ENCODE results near the gene CEP126.
A peak's percentile ranks its signal among the peaks of the same experiment; 100 is the strongest.

The CEP126 gene

DNA sequence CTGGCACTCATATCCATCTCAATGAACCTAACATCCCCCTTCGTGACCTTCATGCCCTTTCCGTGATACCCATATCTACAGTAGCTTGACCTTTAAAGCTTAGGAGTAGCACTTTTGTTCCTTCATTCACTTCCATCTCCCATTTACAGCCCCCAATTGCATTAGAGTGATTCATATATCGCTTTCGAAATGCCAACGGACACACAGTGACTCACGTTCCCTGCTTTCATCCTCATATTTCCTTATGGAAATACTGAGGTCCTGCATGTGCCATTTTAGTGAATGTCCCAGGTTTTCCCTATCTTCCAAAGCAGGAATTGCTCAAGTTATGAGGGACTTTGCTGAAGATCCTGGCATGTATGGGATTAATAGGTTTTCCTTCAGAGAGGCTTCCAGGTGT is 44.3 kb upstream of the CEP126 start:
- no peak overlapping the region for H3K27ac ChIP-seq (ENCODE audit: low read length)
- H3K79me2 ChIP-seq (ENCODE audit: low read length), result no peaks in the 10 kb centered on the region
- H3K9ac ChIP-seq (ENCODE audit: low read length), result no peak overlapping the region
- no peaks in the 10 kb centered on the region for H3K9me2 ChIP-seq (replicated peaks; ENCODE audit: insufficient read depth, low read length)
- no peak overlapping the region for H2AFZ ChIP-seq (ENCODE audit: low read length)
- no peaks in the 10 kb centered on the region for H3F3A ChIP-seq (ENCODE audit: insufficient read depth, low read length)
- no peaks in the 10 kb centered on the region for H3K27me3 ChIP-seq (replicated peaks; ENCODE audit: insufficient read depth, low read length)
- H3K9me3 ChIP-seq (replicated peaks; ENCODE audit: insufficient read depth, low read length), result no peaks in the 10 kb centered on the region
- no peak overlapping the region for H3K4me2 ChIP-seq (ENCODE audit: low read depth, low read length)
- no peaks in the 10 kb centered on the region for H3K4me1 ChIP-seq (ENCODE audit: low read length)
- DNase-seq, result no peak
- H4K20me1 ChIP-seq (ENCODE audit: insufficient read depth, low read length), result no peaks in the 10 kb centered on the region
- H3K36me3 ChIP-seq (replicated peaks; ENCODE audit: insufficient read depth, low read length), result no peaks in the 10 kb centered on the region
- no peak for TF ChIP-seq EZH2phosphoT487 (IDR thresholded peaks at IDR 0.05; ENCODE audit: low read length)
- TF ChIP-seq, protein P1, sequence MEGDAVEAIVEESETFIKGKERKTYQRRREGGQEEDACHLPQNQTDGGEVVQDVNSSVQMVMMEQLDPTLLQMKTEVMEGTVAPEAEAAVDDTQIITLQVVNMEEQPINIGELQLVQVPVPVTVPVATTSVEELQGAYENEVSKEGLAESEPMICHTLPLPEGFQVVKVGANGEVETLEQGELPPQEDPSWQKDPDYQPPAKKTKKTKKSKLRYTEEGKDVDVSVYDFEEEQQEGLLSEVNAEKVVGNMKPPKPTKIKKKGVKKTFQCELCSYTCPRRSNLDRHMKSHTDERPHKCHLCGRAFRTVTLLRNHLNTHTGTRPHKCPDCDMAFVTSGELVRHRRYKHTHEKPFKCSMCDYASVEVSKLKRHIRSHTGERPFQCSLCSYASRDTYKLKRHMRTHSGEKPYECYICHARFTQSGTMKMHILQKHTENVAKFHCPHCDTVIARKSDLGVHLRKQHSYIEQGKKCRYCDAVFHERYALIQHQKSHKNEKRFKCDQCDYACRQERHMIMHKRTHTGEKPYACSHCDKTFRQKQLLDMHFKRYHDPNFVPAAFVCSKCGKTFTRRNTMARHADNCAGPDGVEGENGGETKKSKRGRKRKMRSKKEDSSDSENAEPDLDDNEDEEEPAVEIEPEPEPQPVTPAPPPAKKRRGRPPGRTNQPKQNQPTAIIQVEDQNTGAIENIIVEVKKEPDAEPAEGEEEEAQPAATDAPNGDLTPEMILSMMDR (IDR thresholded peaks at IDR 0.05; ENCODE audit: low read length), result no peak
- no peak for TF ChIP-seq EZH2 (optimal IDR thresholded peaks at IDR 0.05; ENCODE audit: low read depth, low read length)
- H3K4me3 ChIP-seq (ENCODE audit: low read length), result no peak overlapping the region

DNA sequence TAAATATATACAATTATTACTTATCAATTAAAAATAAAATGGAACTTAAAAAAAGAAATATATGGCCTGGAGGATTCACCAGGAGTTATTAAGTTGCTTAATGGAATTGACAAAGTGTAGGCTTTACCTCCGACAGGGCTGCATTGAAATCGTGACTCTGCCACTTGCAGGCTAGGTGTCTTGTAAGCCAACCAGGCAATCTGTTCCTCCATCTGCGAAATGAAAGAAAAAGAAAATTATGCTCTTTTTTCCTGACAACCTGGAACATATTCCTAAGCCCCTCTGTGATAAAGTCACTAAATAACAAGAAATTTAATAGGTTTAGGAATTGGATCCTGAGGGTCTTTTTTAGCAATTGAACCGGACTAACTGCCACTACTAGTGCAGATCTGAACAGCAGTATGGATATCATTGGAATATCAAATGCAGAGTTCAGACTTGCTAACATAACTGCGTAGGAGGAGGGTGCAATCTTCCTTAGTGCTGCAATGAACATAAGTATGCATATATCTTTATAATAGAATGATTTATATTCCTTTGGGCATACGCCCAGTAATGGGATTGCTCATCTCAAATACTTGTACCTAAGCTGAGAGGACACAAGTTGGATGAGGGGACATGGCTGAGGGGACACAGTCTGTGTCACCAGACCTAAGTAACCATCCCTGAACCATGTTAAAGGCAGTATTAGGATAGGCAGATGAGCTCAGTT is 42.5 kb upstream of the CEP126 start:
- no peak for TF ChIP-seq EZH2 (optimal IDR thresholded peaks at IDR 0.05; ENCODE audit: low read depth, low read length)
- no peak for TF ChIP-seq EZH2phosphoT487 (IDR thresholded peaks at IDR 0.05; ENCODE audit: low read length)
- TF ChIP-seq, protein P1 (IDR thresholded peaks at IDR 0.05; ENCODE audit: low read length), result no peak
- H2AFZ ChIP-seq (ENCODE audit: low read length), result no peak overlapping the region
- no peaks in the 10 kb centered on the region for H3K9me3 ChIP-seq (replicated peaks; ENCODE audit: insufficient read depth, low read length)
- H3K36me3 ChIP-seq (replicated peaks; ENCODE audit: insufficient read depth, low read length), result no peaks in the 10 kb centered on the region
- H3K9me2 ChIP-seq (replicated peaks; ENCODE audit: insufficient read depth, low read length), result no peaks in the 10 kb centered on the region
- H3K4me3 ChIP-seq (ENCODE audit: low read length), result no peak overlapping the region
- H4K20me1 ChIP-seq (ENCODE audit: insufficient read depth, low read length), result no peaks in the 10 kb centered on the region
- H3K4me2 ChIP-seq (ENCODE audit: low read depth, low read length), result no peak overlapping the region
- DNase-seq, result no peak
- H3F3A ChIP-seq (ENCODE audit: insufficient read depth, low read length), result no peaks in the 10 kb centered on the region
- H3K79me2 ChIP-seq (ENCODE audit: low read length), result no peaks in the 10 kb centered on the region
- H3K4me1 ChIP-seq (ENCODE audit: low read length), result no peaks in the 10 kb centered on the region
- H3K27me3 ChIP-seq (replicated peaks; ENCODE audit: insufficient read depth, low read length), result no peaks in the 10 kb centered on the region
- H3K9ac ChIP-seq (ENCODE audit: low read length), result no peak overlapping the region
- no peak overlapping the region for H3K27ac ChIP-seq (ENCODE audit: low read length)

DNA sequence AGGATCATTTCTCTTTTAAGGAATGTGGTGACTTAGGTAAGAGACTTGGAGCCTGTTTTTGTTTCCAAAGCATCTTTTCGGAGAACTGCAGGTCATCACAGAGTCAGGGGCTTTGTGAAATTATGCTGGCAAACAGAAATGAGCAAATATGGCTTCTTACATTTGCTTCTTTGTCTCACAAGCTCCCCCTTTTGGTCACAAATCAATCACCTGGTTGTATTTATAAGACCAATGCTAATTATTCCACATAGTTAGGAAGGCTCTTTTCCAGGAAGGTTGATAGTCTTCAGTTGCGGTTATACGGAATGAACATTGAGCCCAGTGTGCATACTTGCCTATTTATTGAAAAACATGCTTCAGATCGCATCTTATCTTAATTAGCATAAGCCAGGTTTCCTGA is 34.6 kb upstream of the CEP126 start:
- H3K27me3 ChIP-seq (replicated peaks; ENCODE audit: insufficient read depth, low read length), result no peaks in the 10 kb centered on the region
- H3K27ac ChIP-seq (ENCODE audit: low read length), result no peak overlapping the region
- DNase-seq, result peak; percentile 42

More for the DNA sequence above, 34.6 kb upstream of the CEP126 start:
- H3K36me3 ChIP-seq (replicated peaks; ENCODE audit: insufficient read depth, low read length), result no peaks in the 10 kb centered on the region
- no peaks in the 10 kb centered on the region for H3K79me2 ChIP-seq (ENCODE audit: low read length)
- no peaks in the 10 kb centered on the region for H4K20me1 ChIP-seq (ENCODE audit: insufficient read depth, low read length)
- H3K9me2 ChIP-seq (replicated peaks; ENCODE audit: insufficient read depth, low read length), result no peaks in the 10 kb centered on the region
- no peaks in the 10 kb centered on the region for H3F3A ChIP-seq (ENCODE audit: insufficient read depth, low read length)
- no peak overlapping the region for H2AFZ ChIP-seq (ENCODE audit: low read length)
- H3K4me2 ChIP-seq (ENCODE audit: low read depth, low read length), result no peak overlapping the region
- no peak overlapping the region for H3K4me3 ChIP-seq (ENCODE audit: low read length)
- H3K4me1 ChIP-seq (ENCODE audit: low read length), result no peaks in the 10 kb centered on the region
- no peak overlapping the region for H3K9ac ChIP-seq (ENCODE audit: low read length)
- no peak for TF ChIP-seq EZH2phosphoT487 (IDR thresholded peaks at IDR 0.05; ENCODE audit: low read length)
- no peak for TF ChIP-seq EZH2 (optimal IDR thresholded peaks at IDR 0.05; ENCODE audit: low read depth, low read length)
- TF ChIP-seq, protein P1 (IDR thresholded peaks at IDR 0.05; ENCODE audit: low read length), result peak; percentile 43
- no peaks in the 10 kb centered on the region for H3K9me3 ChIP-seq (replicated peaks; ENCODE audit: insufficient read depth, low read length)

Data from MM.1S (cell line).